Measurements from ENCODE around the gene FAF1. TPM values are rescaled to one million over a fixed set of nuclear protein-coding genes. Genes with fewer than 3 reads are reported as not detected.

Gene FAF1
- total RNA-seq, 1 experiment from 2014 or later, result 73.2 TPM

GRCh38 chr1:50646526-50646925 is 313.5 kb downstream of the FAF1 start:
- POLR2A ChIA-PET, result no interaction called here
- RAD21 ChIA-PET (ENCODE audit: low non-redundant PET in 1 of 2, low total read pairs in 2 of 2, uncharacterized antibody in 2 of 2, unreplicated experiment in 2 of 2), result no interaction called here
- no peak for TF ChIP-seq MAX (IDR thresholded peaks at IDR 0.05)
- TF ChIP-seq EZH2 (IDR thresholded peaks at IDR 0.05), result no peak
- no peak for TF ChIP-seq YY1 (IDR thresholded peaks at IDR 0.05; ENCODE audit: extremely low read depth, insufficient replicate concordance, low read depth, low read length)
- TF ChIP-seq ELF1 (IDR thresholded peaks at IDR 0.05; ENCODE audit: borderline replicate concordance, low read depth), result no peak
- TF ChIP-seq CTCF (IDR thresholded peaks at IDR 0.05 in 2 of 3, conservative IDR thresholded peaks at IDR 0.05 in 1 of 3; ENCODE audit: borderline replicate concordance in 1 of 3, insufficient read depth in 1 of 3, low read depth in 2 of 3, low read length in 2 of 3), result no peak
- TF ChIP-seq CEBPB (IDR thresholded peaks at IDR 0.05; ENCODE audit: low read depth), result no peak
- TF ChIP-seq REST (IDR thresholded peaks at IDR 0.05; ENCODE audit: low read depth), result no peak
- no peak for TF ChIP-seq EZH2phosphoT487 (IDR thresholded peaks at IDR 0.05; ENCODE audit: borderline replicate concordance)
- no peak for TF ChIP-seq ZNF274 (IDR thresholded peaks at IDR 0.05; ENCODE audit: low read depth, low read length)
- no peak for TF ChIP-seq CBX3 (IDR thresholded peaks at IDR 0.05; ENCODE audit: low read depth)
- TF ChIP-seq POLR2AphosphoS5 (IDR thresholded peaks at IDR 0.05; ENCODE audit: low read depth, low read length), result no peak
- no peaks in the 10 kb centered on the region for H3K9me3 ChIP-seq (ENCODE audit: control insufficient read depth in 1 of 2, insufficient read depth in 1 of 2, low read depth in 1 of 2, low read length in 2 of 2)
- no peak overlapping the region for H2AFZ ChIP-seq (ENCODE audit: low read depth, low read length, poor library complexity, severe bottlenecking)
- no peak overlapping the region for H3K27ac ChIP-seq (ENCODE audit: low read depth, low read length)
- H3K4me2 ChIP-seq (ENCODE audit: low read length), result no peak overlapping the region
- no peak for DNase-seq (ENCODE audit: low read depth, low spot score)
- no peak overlapping the region for H3K4me3 ChIP-seq (replicated peaks in 1 of 2; ENCODE audit: low read depth in 1 of 2, low read length in 2 of 2)
- no peak for ATAC-seq
- intact Hi-C loops (cut with micrococcal nuclease), result no loop called here
- no peaks in the 10 kb centered on the region for H3K4me1 ChIP-seq (ENCODE audit: control insufficient read depth in 1 of 2, insufficient read depth in 2 of 2, low read length in 2 of 2)
- CTCF ChIA-PET, result no interaction called here
- no peaks in the 10 kb centered on the region for H3K9me2 ChIP-seq (ENCODE audit: insufficient read depth)
- BruUV-seq (replicated peaks), result no TSS peak
- H3K36me3 ChIP-seq (ENCODE audit: control insufficient read depth in 1 of 2, insufficient read depth in 2 of 2, low read length in 2 of 2), result no peaks in the 10 kb centered on the region
- H3K27me3 ChIP-seq (ENCODE audit: insufficient read depth, low read length), result no peaks in the 10 kb centered on the region
- no peak overlapping the region for H3K9ac ChIP-seq (ENCODE audit: low read length)
- H3K79me2 ChIP-seq (ENCODE audit: insufficient read depth, low read length), result no peaks in the 10 kb centered on the region
- no peaks in the 10 kb centered on the region for H4K20me1 ChIP-seq (ENCODE audit: insufficient read depth)
